HT1080 (cell line): ENCODE measurements around the gene LAMB4. TPM values are rescaled to one million over a fixed set of nuclear protein-coding genes. Genes with fewer than 3 reads are reported as not detected.

ENCODE experiments used
- DNase-seq: peaks from one replicate; pipeline ENCODE4 v3.0.0-alpha.2; 2015; ENCODE audit warnings: low read depth
- total RNA-seq: library from RNA; depleted of rRNA; stranded (reverse); fragments of >200 nt; shearing (Covaris generic); gene quantifications from 2 replicates; pipeline ENCODE4 v1.2.3, GENCODE V29; 2014

The LAMB4 gene
- total RNA-seq, 1 experiment from 2014 or later: 0.06 TPM

DNA sequence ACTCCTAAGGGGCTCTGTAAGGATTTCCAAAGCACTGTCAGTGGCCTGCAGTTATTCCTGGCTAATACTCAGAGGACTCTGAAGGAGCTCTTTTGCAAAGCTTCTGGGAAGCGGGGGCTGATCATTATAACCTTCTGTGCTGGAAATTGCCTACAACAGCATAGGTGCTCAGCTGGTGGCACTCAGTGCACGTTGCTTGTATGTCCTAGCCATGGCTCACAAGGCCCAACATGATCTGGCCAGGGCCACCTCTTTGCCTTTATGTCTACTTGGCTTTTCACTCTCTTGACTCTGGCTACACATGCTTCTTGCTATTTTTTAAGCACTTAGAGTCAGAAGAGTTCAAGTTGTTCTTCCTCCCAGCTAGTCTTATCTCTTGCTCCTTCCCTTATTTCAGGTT is 17.5 kb downstream of the LAMB4 start:
- DNase-seq: no peak

DNA sequence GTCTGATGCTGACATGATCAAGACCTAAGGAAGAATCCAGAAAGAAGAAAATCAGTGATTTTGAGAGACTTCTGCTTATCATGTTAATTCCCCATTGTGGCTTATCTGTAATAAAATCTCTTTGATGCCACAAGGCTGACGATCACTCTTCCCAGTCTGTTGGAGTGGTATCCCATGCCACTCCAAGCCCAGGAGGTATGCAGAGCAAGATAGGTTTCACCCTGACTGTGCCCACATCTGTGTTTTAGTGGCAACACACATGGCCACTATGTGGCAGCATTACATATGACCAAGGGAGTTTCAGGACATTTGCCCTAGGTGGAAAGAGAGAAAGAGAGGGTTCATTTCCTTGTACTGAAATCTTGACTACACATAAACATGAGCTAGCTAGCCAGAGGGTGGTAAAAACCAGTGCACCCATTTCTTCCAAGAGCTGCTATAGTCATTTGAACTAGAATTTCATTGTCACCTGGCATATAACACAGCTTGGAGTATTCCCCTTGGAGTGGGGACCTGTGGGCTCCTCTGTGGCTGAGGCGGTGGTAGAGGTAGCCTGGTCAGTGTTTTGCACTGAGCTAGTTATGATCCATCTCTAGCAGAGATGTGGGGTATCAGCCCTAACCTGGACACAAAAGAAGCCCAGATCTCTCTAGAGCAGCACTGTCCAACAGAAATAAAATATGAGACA is 20.8 kb downstream of the LAMB4 start:
- DNase-seq: no peak

DNA sequence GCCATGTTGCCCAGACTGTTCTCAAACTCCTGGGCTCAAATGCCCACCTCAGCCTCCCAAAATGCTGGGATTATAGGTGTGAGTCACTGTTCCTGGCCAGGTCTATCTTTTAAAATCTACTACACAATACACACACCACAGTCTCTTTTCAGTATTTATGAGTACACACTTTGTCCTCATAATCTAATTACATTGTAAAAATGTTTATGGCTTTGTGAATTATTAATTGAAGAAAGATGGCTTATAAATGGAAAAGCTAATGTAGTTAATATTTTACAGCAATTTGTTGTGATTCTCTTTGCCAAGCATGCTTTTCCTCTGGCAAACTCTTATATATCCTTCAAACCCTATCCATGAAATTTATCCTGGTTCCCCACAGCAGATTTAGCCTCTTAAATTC is 22.0 kb downstream of the LAMB4 start:
- DNase-seq: no peak

DNA sequence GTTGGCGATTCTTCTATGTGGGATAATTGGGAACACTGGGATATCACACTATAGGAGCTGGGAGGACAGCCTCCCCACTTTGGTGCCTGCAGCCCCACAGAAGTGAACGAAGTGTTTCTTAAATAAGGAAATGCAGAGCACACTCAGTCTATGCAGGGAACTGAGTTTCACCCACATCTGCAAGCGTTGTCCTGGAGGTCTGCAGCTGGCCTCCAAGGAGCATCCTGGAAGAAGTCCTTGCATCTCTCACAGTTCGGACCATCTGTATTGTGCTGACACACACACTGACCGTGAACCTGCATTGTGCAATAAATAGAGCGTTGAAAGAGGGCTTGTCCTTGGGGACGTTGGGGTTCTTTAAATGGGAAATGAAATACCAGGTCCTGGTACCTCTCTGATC is 25.8 kb downstream of the LAMB4 start:
- DNase-seq: no peak

DNA sequence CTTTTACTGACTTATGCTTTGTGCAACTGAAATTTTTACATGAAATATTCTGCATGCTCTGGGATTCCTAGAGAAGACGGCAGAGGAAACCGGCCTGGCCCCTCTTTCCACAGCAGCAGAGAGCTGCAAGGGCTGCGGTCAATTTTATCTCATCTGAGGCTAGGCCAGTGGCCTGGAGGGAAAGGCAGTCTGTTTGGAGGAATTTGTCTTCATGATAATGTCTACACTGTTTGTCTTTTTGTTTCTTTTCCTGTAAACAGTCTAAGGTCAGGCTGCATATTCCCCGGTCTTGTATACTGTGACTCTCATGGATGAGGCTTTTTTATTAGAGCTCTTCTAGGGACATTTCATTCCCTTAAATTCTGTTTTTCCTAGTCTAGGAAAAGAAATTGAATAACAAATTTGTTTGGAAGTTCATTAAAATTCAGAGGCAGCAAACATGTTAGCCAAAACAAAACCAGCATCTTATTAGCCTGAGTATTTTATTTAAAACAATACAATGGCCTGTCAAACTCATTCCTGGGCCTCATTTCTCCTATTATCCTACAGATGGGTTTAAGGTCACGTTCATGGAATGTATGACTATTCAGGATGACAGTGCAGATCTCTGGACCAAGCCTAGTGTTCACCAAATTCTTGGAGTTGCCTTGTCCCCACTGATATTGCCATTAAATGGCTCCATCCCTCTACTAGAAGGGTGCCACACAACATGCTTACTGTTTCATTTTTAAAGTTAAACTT is 26.4 kb downstream of the LAMB4 start:
- no peak for DNase-seq

DNA sequence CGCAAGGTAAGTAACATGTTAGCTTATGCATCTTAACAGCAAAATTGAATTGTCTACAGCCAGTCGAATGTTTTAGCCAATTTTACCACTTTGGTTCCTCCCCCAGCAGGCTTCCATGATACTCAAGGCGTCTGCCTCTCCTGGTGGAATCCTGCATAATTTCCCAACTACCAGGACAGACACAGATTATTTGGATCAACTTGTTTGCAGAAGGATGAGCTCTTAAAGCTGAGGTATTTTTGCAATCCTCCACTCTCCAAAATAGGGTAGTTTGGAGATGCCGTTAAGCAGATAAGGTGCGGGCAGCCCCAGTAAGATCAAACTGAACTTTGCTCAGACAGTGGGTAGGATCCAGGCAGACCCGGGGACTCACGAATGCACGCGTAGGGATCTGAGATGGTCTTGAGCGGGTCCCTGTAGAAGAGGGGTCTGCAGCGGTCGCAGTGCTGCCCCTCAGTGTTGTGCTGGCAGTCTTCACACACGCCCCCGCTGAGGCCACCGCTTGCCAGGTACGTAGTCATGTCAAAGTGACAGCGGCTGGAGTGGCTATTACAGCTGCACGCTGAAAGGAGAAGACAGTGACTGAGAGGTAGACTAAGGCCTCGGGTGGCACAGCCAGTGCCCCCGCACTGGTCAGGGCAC is 27.4 kb downstream of the LAMB4 start:
- DNase-seq: no peak

DNA sequence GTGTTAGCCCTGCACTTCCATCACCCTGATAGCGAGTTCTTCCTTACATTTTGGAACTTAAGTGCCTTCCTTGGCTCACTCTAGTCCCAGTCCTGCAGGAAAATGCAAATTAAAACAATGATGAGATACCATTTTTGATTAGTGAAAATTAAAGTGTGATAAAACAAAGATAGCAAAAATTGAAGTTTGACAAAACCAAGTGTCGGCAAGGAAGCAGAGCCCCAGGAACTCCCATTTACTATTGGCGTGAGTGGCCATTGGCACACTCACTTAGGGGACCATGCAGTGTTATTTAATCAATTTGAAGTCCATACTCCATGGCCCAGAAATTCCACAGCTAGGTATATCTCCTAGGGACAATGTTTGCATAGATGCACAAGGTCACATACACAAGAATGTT is 28.4 kb downstream of the LAMB4 start:
- no peak for DNase-seq

DNA sequence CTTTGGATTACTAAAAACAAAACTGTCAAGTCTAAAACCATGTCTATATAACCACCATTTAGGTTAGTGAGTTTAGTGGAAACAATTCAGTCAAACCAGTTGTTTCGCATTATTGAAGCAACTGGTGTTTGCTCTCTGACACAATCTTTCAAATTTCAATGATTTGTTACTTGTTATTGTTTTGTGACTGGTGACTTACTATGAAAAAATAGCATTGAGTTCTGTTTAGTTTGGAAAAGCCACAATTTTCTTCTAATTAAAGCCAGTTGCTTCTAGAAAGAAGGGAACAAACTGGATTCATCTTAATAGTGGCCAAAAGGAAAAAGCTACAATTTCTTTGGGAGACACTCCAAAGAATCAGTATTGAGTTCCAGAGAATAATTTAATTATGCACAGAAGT is 30.4 kb downstream of the LAMB4 start:
- DNase-seq: no peak

DNA sequence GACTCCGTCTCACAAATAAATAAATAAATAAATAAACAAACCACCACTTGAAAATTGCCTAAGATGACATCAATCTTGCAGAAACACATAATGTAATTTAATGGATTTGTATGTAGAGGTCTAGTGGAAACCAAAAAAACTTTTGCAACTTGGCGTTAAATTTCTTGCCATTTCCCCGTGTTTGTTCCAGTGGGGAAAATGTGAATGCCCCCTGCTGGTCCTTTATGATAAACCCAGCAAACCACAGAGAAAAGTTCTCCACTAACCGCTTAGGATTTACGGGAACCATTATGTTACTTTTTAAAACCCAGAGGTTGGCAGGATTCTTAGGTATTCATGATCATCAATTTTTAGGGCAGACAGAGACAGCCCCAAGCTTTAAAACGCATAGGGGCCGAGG is 32.5 kb downstream of the LAMB4 start:
- no peak for DNase-seq

DNA sequence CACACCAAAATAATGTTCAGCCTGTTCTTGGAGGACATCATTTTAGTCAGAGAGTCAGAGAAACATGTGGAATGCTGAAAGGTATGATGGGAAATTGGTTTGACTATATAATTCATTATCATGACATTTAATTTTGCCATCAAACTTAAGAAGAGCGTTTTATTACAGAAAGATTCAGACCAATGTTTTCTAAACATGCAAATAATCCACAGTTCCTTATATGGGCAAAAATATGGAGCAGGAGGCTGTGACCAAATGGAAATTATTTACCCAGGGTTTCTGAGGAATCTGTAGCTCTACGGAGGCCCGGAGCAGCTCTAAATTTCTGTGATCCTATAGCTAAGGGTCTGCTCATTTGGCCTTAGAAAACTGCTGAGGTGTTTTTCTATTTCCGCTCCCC is 33.2 kb downstream of the LAMB4 start:
- no peak for DNase-seq

DNA sequence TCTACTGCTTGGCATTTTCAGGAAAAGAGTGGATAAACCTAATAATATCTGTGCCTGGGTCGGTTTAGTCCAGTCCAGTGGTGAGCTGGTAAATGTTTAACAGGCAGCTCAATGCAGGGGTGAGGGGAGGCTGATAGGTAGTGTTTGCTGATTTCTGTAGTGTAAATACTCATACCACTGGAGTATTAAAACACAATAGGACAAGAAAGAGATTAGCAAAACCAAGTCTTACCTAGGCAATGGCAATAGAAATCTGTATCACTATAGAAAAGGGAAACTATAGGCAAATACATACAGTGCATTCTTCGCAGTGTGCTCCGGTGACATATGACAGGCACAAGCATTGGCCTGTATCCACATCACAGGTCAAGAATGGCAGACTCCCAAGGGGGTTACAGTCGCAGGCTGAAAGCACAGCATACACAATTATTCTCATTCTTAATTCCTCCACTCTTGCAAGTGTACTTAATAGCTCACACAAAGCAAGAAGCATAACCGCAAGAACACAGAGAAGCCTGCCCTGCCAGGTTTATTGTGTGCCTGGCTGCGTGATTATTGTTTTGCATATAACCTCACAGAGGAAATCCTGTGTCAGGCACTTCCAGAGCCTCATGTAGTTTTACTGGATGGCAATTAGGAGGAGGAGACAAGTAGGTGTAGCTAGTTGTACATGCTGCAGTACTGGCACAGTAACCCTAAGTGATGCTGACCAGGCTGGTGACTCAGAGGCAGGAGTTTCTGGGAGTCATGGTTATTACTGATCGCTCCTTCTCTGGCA is 35.0 kb downstream of the LAMB4 start:
- DNase-seq: peak; percentile 88

DNA sequence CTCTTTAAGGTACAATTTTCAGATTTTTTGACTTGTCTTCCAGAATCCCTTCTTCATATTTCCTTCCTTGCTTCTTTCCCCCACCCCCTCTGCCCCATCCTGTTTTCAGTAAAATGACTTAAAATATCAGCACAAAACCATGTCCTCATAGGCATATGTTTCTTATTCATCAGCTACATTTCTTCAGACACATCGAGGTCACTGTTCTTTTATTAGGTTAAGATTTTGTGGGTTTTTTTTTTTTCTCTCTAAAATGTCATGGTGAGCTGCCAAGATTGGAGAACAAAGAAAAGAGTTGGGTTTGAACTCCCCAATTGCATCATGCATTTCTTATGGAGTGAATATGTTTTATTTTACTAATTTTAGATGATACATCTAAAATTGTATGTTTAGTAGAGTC is 35.8 kb downstream of the LAMB4 start:
- no peak for DNase-seq

DNA sequence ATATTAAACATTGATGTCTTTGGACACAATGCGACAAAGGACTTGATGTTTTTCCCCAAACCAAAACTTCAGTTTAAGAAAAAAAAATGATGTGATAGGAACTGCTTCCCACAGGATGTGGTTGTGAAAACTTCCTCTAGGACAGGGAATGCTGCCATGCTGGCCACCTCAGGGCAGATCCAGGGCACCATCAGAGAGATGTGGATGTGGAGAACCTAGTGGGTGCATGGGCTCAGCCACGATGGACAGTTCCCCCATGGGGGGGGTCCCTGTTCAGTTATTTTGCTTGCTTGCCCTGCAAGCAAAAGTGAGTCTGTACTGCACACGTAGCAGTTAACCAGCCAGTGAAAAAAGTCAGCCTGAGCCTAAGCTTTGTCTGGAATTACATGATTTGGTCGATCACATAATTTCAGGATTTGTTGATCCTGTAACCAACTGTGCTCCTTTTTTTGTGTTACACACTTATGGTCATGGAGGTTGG is 36.3 kb downstream of the LAMB4 start:
- DNase-seq: peak; percentile 52

DNA sequence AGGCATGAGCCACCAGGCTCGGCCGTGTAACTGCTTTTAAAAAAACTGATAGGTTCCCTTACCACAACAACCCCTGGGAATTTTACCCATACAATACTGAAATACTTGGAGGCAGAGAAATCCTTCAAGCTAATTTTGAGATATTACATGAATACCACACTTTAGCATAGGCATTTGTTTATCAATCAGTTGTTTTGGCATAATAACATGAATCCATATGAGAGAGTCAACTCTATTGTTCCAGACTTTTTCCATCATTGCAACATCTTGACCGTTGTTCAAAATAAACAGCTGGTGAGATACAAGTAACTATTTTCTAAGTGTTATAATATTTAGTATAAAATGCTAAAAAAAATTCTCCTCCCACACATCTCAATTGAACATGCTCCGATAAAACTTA is 36.8 kb downstream of the LAMB4 start:
- no peak for DNase-seq

DNA sequence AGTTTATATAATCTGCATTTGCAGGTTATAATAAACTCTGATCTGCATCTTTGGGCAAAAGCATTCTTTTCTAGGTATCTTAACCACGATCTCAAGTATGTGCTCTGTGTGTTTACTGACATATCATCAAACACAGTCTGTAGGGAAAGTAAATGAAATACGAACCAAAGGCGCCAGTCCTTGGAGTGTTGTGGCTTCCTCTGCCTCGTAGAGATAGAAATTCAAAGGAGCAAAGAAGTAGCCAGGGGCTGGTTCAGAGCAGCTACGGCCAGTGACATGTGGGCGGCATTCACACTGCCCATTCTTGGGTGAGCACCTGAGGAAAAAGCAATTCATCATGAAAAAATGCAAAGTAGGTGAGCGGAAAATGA is 38.7 kb downstream of the LAMB4 start:
- DNase-seq: no peak

DNA sequence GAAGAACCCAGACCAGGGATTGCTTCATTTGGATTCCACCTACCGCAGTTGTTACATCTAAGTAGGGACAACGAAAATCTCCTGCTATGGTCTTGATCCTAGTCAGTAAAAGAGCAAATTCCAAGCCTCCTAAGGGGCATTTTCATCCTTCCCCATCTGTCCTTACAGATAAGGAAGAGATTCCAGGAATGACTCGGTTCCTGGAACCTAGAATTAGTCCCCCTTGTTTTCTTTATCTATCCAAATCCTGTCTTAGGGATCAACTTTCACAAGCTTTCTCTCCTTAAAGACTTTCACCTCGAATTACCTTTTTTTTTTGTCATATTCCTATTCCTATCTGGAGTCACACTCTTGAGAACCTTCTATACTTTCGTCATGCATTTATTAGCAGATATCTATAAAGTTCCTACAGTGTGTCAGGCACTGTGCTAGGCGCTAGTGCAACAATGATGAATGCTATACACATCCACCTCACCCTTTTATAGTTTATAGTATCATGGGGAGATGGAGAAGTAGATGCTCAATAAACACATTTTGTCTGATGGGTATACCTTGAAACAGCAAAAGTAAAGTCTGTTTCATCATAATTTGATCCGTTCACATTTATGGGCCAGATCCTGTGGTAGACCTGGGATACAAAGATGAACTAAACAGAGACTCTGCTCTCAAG is 39.2 kb downstream of the LAMB4 start:
- DNase-seq: no peak

DNA sequence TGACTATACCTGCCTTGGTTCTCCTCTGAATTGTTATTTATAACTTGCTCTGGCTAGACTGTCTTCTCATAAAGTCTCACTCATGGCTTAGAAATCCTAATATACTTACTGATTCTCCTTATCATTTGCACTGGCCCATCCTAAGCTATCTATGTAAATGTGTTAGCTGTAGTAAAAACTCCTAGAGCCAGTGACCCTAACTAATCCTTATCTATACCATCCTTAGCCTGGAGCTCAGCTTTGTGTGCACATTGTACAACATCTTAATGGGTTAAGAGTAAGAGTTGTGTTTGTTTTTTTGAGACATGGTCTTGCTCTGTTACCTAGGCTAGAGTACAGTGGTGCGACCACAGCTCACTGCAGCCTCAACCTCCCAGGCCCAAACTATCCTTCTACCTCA is 40.8 kb downstream of the LAMB4 start:
- no peak for DNase-seq

DNA sequence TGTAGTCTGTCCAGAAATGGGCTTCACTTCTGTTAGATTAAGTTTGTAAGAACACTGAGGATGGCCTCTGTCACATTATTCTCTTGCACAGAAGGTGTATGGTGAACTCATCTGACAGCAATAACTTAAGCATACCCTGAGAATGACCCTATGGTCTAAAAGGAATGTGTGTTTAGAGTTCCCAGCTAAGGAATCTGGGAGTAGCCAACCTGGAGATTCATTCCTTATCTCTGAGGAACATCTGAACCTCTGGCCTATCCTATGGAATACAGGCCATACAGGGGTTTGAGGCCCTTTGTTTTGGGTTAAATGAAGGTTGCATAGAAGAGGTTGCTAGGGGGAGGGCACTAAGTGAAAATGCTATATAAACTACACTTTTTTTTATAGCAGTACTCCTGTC is 41.4 kb downstream of the LAMB4 start:
- no peak for DNase-seq

DNA sequence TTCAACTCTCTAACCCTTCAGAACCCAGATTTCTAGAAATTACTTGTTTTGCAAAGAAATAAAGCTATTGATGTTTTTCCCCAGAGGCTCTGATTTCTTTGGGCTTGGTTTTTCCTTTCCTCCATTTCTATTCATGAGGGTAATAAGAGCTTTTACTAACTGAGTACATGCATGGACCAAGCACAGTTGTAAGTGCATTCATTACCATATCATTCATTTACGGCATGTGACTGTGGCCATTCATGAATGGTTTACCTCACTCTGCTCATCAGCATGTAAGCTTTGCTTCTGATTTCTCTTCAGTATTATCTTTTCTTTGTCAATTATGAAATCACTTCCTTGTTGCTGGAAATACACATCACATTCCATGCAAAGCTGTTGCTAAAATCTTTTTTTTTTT is 42.4 kb downstream of the LAMB4 start:
- DNase-seq: no peak

DNA sequence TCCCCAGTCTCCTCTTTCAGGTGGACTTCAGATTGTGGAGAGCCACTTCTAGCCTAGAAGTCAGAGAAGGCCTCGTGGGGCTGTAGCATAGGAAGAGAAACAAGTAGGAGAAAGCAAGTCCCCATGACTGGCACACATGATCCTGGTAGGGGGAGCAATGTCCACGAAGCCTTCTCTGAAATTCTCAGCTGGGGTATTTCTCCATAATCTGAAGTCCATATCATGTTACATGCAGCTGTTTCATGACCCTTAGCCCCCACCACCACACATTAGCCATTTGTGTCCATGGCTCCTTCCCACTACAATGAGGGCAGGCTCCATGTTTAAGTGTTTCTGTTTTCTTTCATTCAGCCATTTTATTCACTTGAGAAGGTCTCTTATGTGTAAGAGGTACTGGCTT is 43.2 kb downstream of the LAMB4 start:
- DNase-seq: no peak

DNA sequence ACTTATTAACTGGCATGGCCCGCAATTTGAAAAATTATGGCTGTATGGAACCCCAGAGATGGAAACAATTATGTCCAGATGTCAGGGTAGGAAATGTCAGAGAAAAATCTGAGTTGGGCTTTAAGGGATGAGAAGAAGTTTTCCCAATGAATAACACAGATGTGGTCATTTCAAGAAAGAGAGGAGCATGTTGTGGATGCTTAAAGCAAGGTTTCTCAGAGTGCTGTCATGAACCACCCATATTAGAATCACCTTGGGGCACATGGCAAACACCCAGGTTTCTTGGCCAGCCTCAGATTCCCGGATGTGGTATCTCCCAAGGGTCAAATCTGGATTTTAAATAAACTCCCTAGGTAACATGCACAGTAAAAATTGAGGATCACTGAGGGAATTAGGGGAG is 43.6 kb downstream of the LAMB4 start:
- no peak for DNase-seq
